GM12878 (cell line): ENCODE measurements around the gene SMAD2. TPM values are rescaled to one million over a fixed set of nuclear protein-coding genes. Genes with fewer than 3 reads are reported as not detected.

ENCODE experiments used
- ATAC-seq: fragments of 200-7000 bp; cut with Tn5 transposase; 3 replicates; pipeline ENCODE4 v1.9.1; 2020; ENCODE audit warnings: mild to moderate bottlenecking, moderate library complexity
- BruUV-seq: library from RNA; stranded (reverse); fragments of 400-500 nt; replicated peaks from 2 replicates; lab custom pipeline; 2021; lab: Mats Ljungman, UMichigan
- CTCF ChIA-PET: fragments of 300-600 bp; sonication (Branson Sonifier 250); formaldehyde crosslinking; extraction: SDS; loops from one replicate; lab custom pipeline; 2021; ENCODE audit warnings: inconsistent platforms; lab: Yijun Ruan, JAX
- POLR2A ChIA-PET: fragments of 350-600 bp; formaldehyde crosslinking; extraction: SDS; loops from one replicate; lab custom pipeline; 2021; ENCODE audit warnings: inconsistent platforms; lab: Charles Lee
- RAD21 ChIA-PET: fragments of 300-600 bp; sonication (Branson Sonifier 250); formaldehyde crosslinking; loops from one replicate; lab custom pipeline; 2023; ENCODE audit warnings: antibody characterized with exemption; ENCODE audit not compliant: unreplicated experiment; lab: Charles Lee
- SMC1A ChIA-PET: fragments of 300-600 bp; sonication (Branson Sonifier 250); formaldehyde crosslinking; loops from one replicate; lab custom pipeline; 2023; ENCODE audit not compliant: unreplicated experiment, uncharacterized antibody; lab: Charles Lee
- DNase-seq: peaks from one replicate; pipeline ENCODE4 v3.0.0-alpha.2; 2011; ENCODE audit warnings: low read depth, low spot score
- FAIRE-seq: peaks from 3 replicates; lab custom pipeline; 2011; peaks lifted over from hg19 to GRCh38; lab: Jason Lieb, UNC
- H2AFZ ChIP-seq: 2 replicates; pipeline ENCODE4 v1.6.0; 2011; ENCODE audit warnings: low read depth, low read length, control low read depth; ENCODE audit not compliant: control insufficient read depth
- H3K27ac ChIP-seq: 2 replicates; pipeline ENCODE4 v1.5.1; 2011; ENCODE audit warnings: control low read depth; ENCODE audit not compliant: control insufficient read depth, insufficient read depth
- H3K27me3 ChIP-seq, 2 experiments: replicated peaks in 1 of 2; 2 replicates each; pipeline versions ENCODE4 v1.6.0 to v1.6.1; 2011; ENCODE audit warnings: low read length in 1 of 2; ENCODE audit not compliant: control insufficient read depth in 2 of 2, insufficient read depth in 2 of 2
- H3K36me3 ChIP-seq, 2 experiments: 2 replicates each; pipeline ENCODE4 v1.5.1; 2011; ENCODE audit warnings: low read length in 1 of 2; ENCODE audit not compliant: control insufficient read depth in 2 of 2, insufficient read depth in 2 of 2
- H3K4me1 ChIP-seq: 2 replicates; pipeline ENCODE4 v1.6.1; 2011; ENCODE audit warnings: mild to moderate bottlenecking, low read length, moderate library complexity, mixed read lengths; ENCODE audit not compliant: control insufficient read depth, insufficient read depth
- H3K4me2 ChIP-seq: 2 replicates; pipeline ENCODE4 v1.6.0; 2011; ENCODE audit warnings: control low read depth; ENCODE audit not compliant: control insufficient read depth, insufficient read depth
- H3K4me3 ChIP-seq: fragments of 200-600 bp; sonication (generic); 2 replicates; pipeline ENCODE4 v1.5.1; 2016
- H3K79me2 ChIP-seq: 2 replicates; pipeline ENCODE4 v1.6.0; 2011; ENCODE audit warnings: low read length; ENCODE audit not compliant: control insufficient read depth, insufficient read depth
- H3K9ac ChIP-seq: 2 replicates; pipeline ENCODE4 v1.8.0; 2011; ENCODE audit warnings: low read length, control low read depth, mixed read lengths; ENCODE audit not compliant: control insufficient read depth, insufficient read depth
- H3K9me3 ChIP-seq: replicated peaks from 3 replicates; pipeline ENCODE4 v1.5.1; 2011; ENCODE audit warnings: mild to moderate bottlenecking, low read length; ENCODE audit not compliant: control insufficient read depth, insufficient read depth
- H4K20me1 ChIP-seq: 2 replicates; pipeline ENCODE4 v1.6.0; 2011; ENCODE audit not compliant: control insufficient read depth, insufficient read depth
- ATF7 ChIP-seq: fragments of 450-650 bp; IDR thresholded peaks from 2 replicates; pipeline ENCODE4 v1.6.1; 2016; ENCODE audit warnings: low read depth, mild to moderate bottlenecking
- CBX5 ChIP-seq: sonication (generic); IDR thresholded peaks from 2 replicates; pipeline ENCODE4 v1.6.1; 2016; ENCODE audit warnings: low read depth, moderate library complexity, mild to moderate bottlenecking, inconsistent platforms
- CREB1 ChIP-seq: IDR thresholded peaks from 2 replicates; pipeline ENCODE4 v1.6.1; 2012; ENCODE audit warnings: low read depth, mild to moderate bottlenecking, inconsistent platforms
- IKZF2 ChIP-seq, 2 experiments: fragments of 450-650 bp; IDR thresholded peaks; 2 replicates each; pipeline ENCODE4 v1.6.1; 2017; ENCODE audit warnings: mild to moderate bottlenecking in 2 of 2, moderate library complexity in 2 of 2
- JUNB ChIP-seq: IDR thresholded peaks from 2 replicates; pipeline ENCODE4 v1.6.1; 2016; ENCODE audit warnings: antibody characterized with exemption, mild to moderate bottlenecking
- NFIC ChIP-seq: IDR thresholded peaks from 2 replicates; pipeline ENCODE4 v1.6.1; 2012; ENCODE audit warnings: low read depth, mild to moderate bottlenecking, inconsistent platforms, low read length, moderate library complexity
- PAX8 ChIP-seq: fragments of 450-650 bp; IDR thresholded peaks from 2 replicates; pipeline ENCODE4 v1.6.1; 2017; ENCODE audit warnings: mild to moderate bottlenecking, moderate library complexity
- RAD51 ChIP-seq: fragments of 450-650 bp; IDR thresholded peaks from 2 replicates; pipeline ENCODE4 v1.6.1; 2016; ENCODE audit warnings: moderate library complexity, mild to moderate bottlenecking, inconsistent platforms
- RBBP5 ChIP-seq: fragments of 200-600 bp; sonication (generic); conservative IDR thresholded peaks from 2 replicates; pipeline ENCODE4 v1.6.1; 2016
- RFX5 ChIP-seq: IDR thresholded peaks from 2 replicates; pipeline ENCODE4 v1.6.1; 2011; ENCODE audit warnings: low read depth, low read length, improper control_type of control experiment
- RUNX3 ChIP-seq: IDR thresholded peaks from 2 replicates; pipeline ENCODE4 v1.6.1; 2012; ENCODE audit warnings: low read length, inconsistent platforms
- SPI1 ChIP-seq: IDR thresholded peaks from 2 replicates; pipeline ENCODE4 v1.6.1; 2011; ENCODE audit warnings: low read depth, mild to moderate bottlenecking, low read length, moderate library complexity, borderline replicate concordance; ENCODE audit not compliant: insufficient read depth
- TCF12 ChIP-seq: IDR thresholded peaks from 2 replicates; pipeline ENCODE4 v1.6.1; 2011; ENCODE audit warnings: low read depth, mild to moderate bottlenecking, low read length
- YBX1 ChIP-seq: fragments of 450-650 bp; IDR thresholded peaks from 2 replicates; pipeline ENCODE4 v1.6.1; 2016; ENCODE audit warnings: antibody characterized with exemption
- WGBS: methylation state at CpG from one replicate; pipeline ENCODE4 v1.1.6; 2016; ENCODE audit warnings: low lambda C conversion rate; ENCODE audit not compliant: insufficient replicate concordance, insufficient coverage; ENCODE audit errors: missing lambda C conversion rate; 5-methylcytosine and 5-hydroxymethylcytosine counted together
- in situ Hi-C: fragments of 300-500 bp; cut with MboI; formaldehyde crosslinking; loops from 9 replicates; pipeline ENCODE4 v1.14.3; 2018; ENCODE audit warnings: mixed read lengths
- intact Hi-C: fragments of 100-400 bp; cut with micrococcal nuclease; formaldehyde crosslinking; loops from one replicate; pipeline ENCODE4 v1.14.2; 2022; ENCODE audit not compliant: unreplicated experiment
- polyA plus RNA-seq, 11 experiments: library from polyadenylated mRNA; depleted of rRNA in 4 of 11; unstranded in 6 of 11; stranded (reverse) in 5 of 11; fragments of >200 nt; fragmentation: Nextera tagmentation in 4 of 11; fragmentation: Illumina TruSeq in 1 of 11; extraction: Ambion mirVana in 4 of 11; extraction: Trizol in 1 of 11; gene quantifications; 1 replicate in 1 of 11; 2 replicates in 10 of 11; pipeline versions ENCODE4 v1.2.1 to v1.2.3, GENCODE V29; 2011 to 2016; ENCODE audit warnings: inconsistent platforms in 2 of 11, missing spikeins in 2 of 11, low read depth in 1 of 11
- total RNA-seq, 4 experiments: library from RNA; depleted of rRNA in 3 of 4; stranded (reverse); fragments of >200 nt in 3 of 4; fragmentation: Illumina TruSeq in 1 of 4; extraction: Trizol in 1 of 4; gene quantifications; 2 replicates each; pipeline versions ENCODE4 v1.2.1 to v1.2.3, GENCODE V29; 2013 to 2021
- TF ChIP-seq, protein P1 (sequence below): fragments of 450-650 bp; IDR thresholded peaks from 2 replicates; pipeline ENCODE4 v1.6.1; 2017; ENCODE audit warnings: mild to moderate bottlenecking, low read depth, inconsistent platforms; ENCODE audit not compliant: poor library complexity, severe bottlenecking

The SMAD2 gene
- total and polyA plus RNA-seq, 10 of the 15 experiments (the other 5 are each of a cell fraction or from before 2014, with no cell fraction given) = 28.8 to 111 (median 65.8) TPM

DNA sequence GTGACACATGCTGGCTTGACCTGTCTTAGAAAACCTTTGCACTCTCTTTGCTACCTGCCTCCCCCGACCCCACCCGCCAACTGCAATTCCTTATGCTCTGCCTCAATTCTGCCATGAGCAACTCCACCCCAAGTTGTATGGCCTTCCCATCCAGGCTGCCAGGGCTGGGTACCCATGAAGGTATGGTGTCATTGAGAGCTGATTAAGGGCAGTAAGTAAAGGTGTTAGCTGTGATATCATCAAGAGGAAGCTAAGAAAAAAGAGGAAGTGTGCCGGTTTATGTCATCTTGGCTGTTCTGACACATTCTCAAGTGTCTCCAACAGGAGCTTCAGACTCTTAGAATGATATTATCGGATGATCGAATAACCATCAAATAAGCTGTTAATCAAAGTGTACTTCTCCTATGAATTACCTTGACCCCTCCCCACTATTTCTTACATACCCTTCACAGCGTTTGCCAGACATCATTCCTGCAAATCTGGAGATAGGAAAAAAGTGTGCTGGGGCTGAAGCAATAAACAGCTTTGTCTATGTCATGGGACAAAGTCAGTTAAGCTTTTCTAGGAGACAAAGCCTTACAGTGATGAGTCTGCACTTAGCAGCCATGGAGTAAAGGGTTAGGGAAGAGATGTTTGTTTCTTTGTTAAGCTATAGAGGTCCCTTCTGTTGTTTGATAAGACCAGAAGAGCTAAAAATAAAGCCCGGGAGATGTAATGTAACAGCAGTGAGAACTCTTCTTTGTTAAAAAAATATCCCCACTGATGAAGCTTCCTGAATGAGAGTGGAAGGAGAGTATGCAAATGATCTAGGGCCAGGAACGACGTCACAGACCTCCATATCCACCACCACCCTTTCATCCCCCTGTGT is 40.4 kb upstream of the SMAD2 start:
- peak; percentile 93 for ATAC-seq
- Histone ChIP-seq H3K27ac (no peak overlapping the region), H4K20me1 (no peaks in the 10 kb centered on the region), H3K9me3 (no peaks in the 10 kb centered on the region; the same call in 2 of the 3 replicates), H2AFZ (no peak overlapping the region), H3K79me2 (no peaks in the 10 kb centered on the region), H3K9ac (no peak overlapping the region), H3K4me3 (no peak overlapping the region)
- DNase-seq = no peak
- peak; percentile 64 for FAIRE-seq
- ChIA-PET RAD21 (interaction anchor here (0.8 to 1.4 kb wide), 2 partner anchors 13 to 31 kb away, joined by 3 to 4 read pairs; no protein-coding TSS in a partner anchor), SMC1A (interaction anchor here (0.7 to 1.5 kb wide), 4 partner anchors 9 to 868 kb away, joined by 3 to 4 read pairs (median 4); no protein-coding TSS in a partner anchor)
- TF ChIP-seq RAD51 (no peak), SPI1 (peak; percentile 98), JUNB (peak; percentile 21; the same call in 1 of the 2 replicates), ATF7 (peak; percentile 82), NFIC (no peak), CBX5 (no peak), PAX8 (no peak), CREB1 (peak; percentile 58; the same call in 1 of the 2 replicates), RUNX3 (no peak), RBBP5 (no peak), TCF12 (no peak), IKZF2 (IDR thresholded peaks at IDR 0.05) (no peak), YBX1 (no peak), RFX5 (no peak)
- TF ChIP-seq, protein P1, sequence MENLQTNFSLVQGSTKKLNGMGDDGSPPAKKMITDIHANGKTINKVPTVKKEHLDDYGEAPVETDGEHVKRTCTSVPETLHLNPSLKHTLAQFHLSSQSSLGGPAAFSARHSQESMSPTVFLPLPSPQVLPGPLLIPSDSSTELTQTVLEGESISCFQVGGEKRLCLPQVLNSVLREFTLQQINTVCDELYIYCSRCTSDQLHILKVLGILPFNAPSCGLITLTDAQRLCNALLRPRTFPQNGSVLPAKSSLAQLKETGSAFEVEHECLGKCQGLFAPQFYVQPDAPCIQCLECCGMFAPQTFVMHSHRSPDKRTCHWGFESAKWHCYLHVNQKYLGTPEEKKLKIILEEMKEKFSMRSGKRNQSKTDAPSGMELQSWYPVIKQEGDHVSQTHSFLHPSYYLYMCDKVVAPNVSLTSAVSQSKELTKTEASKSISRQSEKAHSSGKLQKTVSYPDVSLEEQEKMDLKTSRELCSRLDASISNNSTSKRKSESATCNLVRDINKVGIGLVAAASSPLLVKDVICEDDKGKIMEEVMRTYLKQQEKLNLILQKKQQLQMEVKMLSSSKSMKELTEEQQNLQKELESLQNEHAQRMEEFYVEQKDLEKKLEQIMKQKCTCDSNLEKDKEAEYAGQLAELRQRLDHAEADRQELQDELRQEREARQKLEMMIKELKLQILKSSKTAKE = no peak
- TF ChIP-seq, all 136 proteins: peak for 4
- intact Hi-C loops = no loop called here
- H3K4me1 ChIP-seq = no peaks in the 10 kb centered on the region
- WGBS = 52% methylated on average over 9 of the region's 9 CpGs
- ChIA-PET CTCF (interaction anchor here (0.8 to 1.4 kb wide), 2 partner anchors 37 to 54 kb away, joined by 3 to 4 read pairs; no protein-coding TSS in a partner anchor), POLR2A (no interaction called here)
- in situ Hi-C loops = no loop called here
- H3K4me2 ChIP-seq = no peak overlapping the region
- no peaks in the 10 kb centered on the region for H3K36me3 ChIP-seq
- no TSS peak for BruUV-seq
- H3K27me3 ChIP-seq = no peaks in the 10 kb centered on the region
